GM10248 (cell line): ENCODE results near the gene AMDHD1.

Experiments used
- CTCF ChIA-PET: fragments of 300-600 bp; sonication (Branson Sonifier 250); formaldehyde crosslinking; extraction: SDS; loops from one replicate; lab custom pipeline; 2021; ENCODE audit warnings: antibody characterized with exemption; lab: Yijun Ruan, JAX
- POLR2A ChIA-PET: fragments of 350-650 bp; sonication (Branson Sonifier 250); formaldehyde crosslinking; extraction: SDS; loops from one replicate; lab custom pipeline; 2020; ENCODE audit warnings: antibody characterized with exemption; lab: Yijun Ruan, JAX
- DNase-seq: peaks from one replicate; pipeline ENCODE4 v3.0.0; 2012; ENCODE audit errors: extremely low spot score
- CTCF ChIP-seq: IDR thresholded peaks from 2 replicates; pipeline ENCODE4 v1.5.1; 2012; ENCODE audit warnings: mild to moderate bottlenecking, low read depth; ENCODE audit errors: extremely low read depth, missing control alignments, control extremely low read depth

AMDHD1 gene

GRCh38 chr12:95949477-95950206 is 6.5 kb downstream of the AMDHD1 start:
- no peak for TF ChIP-seq CTCF
- DNase-seq, result no peak
- ChIA-PET POLR2A (no interaction called here), CTCF (no interaction called here)

- no peak for TF ChIP-seq CTCF
- DNase-seq, result no peak
- POLR2A ChIA-PET, result no interaction called here
- CTCF ChIA-PET, result interaction anchor here (1.3 kb wide), 1 partner anchor 8 kb away, joined by 4 read pairs; no protein-coding TSS in a partner anchor
Measured at GRCh38 chr12:95951515-95951914, 8.4 kb downstream of the AMDHD1 start.

GRCh38 chr12:95953000-95953399 is 9.9 kb downstream of the AMDHD1 start:
- POLR2A ChIA-PET, result no interaction called here
- DNase-seq, result no peak
- TF ChIP-seq CTCF, result no peak
- CTCF ChIA-PET, result interaction anchor here (4.8 kb wide), 1 partner anchor 11 kb away, joined by 34 read pairs; the partner anchor contains the start of genes AMDHD1 and CCDC38

GRCh38 chr12:95955549-95956159 is 12.5 kb downstream of the AMDHD1 start:
- no peak for DNase-seq
- CTCF ChIA-PET, result interaction anchor here (1.4 to 4.8 kb wide), 5 partner anchors 10 to 43 kb away, joined by 4 to 34 read pairs (median 5); partner anchors contain the start of genes AMDHD1 and CCDC38

GRCh38 chr12:95956557-95957145 is 13.5 kb downstream of the AMDHD1 start:
- POLR2A ChIA-PET, result no interaction called here
- no peak for TF ChIP-seq CTCF
- no peak for DNase-seq
- CTCF ChIA-PET, result interaction anchor here (1.4 to 4.8 kb wide), 3 partner anchors 15 to 18 kb away, joined by 4 to 34 read pairs (median 4); partner anchors contain the start of genes AMDHD1 and CCDC38

More at GRCh38 chr12:95955549-95956159, 12.5 kb downstream of the AMDHD1 start:
- POLR2A ChIA-PET, result no interaction called here
- no peak for TF ChIP-seq CTCF

- TF ChIP-seq CTCF, result peak; percentile 9
- ChIA-PET POLR2A (interaction anchor here (0.5 kb wide), 1 partner anchor 88 kb away, joined by 3 read pairs; no protein-coding TSS in a partner anchor), CTCF (interaction anchor here (1.3 to 3.3 kb wide), 5 partner anchors 8 to 42 kb away, joined by 3 to 12 read pairs (median 4); no protein-coding TSS in a partner anchor)
- DNase-seq, result no peak
Measured at GRCh38 chr12:95959107-95959506, 16.0 kb downstream of the AMDHD1 start.
